ENCODE data around the gene FGGY.

FGGY gene

GRCh38 chr1:59261537-59261936 lies 35.4 kb upstream of the FGGY start:
- Histone ChIP-seq H3K4me3 (ENCODE audit: low read depth, low read length) (no peak overlapping the region), H3K4me1 (no peaks in the 10 kb centered on the region), H3K36me3 (no peaks in the 10 kb centered on the region), H3K27me3 (no peaks in the 10 kb centered on the region), H3K9me3 (no peaks in the 10 kb centered on the region)
- no peak for DNase-seq
- no peak for TF ChIP-seq CTCF (IDR thresholded peaks at IDR 0.05; ENCODE audit: low read depth, low read length)

- no peak for TF ChIP-seq CTCF (IDR thresholded peaks at IDR 0.05; ENCODE audit: low read depth, low read length)
- H3K9me3 ChIP-seq, result no peaks in the 10 kb centered on the region
- H3K4me3 ChIP-seq (ENCODE audit: low read depth, low read length), result no peak overlapping the region
- no peaks in the 10 kb centered on the region for H3K4me1 ChIP-seq
- H3K36me3 ChIP-seq, result no peaks in the 10 kb centered on the region
- DNase-seq, result no peak
- no peaks in the 10 kb centered on the region for H3K27me3 ChIP-seq
Measured at GRCh38 chr1:59262631-59263030, 34.3 kb upstream of the FGGY start.

- no peaks in the 10 kb centered on the region for H3K27me3 ChIP-seq
- no peak for DNase-seq
- H3K9me3 ChIP-seq, result no peaks in the 10 kb centered on the region
- no peak for TF ChIP-seq CTCF (IDR thresholded peaks at IDR 0.05; ENCODE audit: low read depth, low read length)
- H3K36me3 ChIP-seq, result no peaks in the 10 kb centered on the region
- H3K4me1 ChIP-seq, result no peaks in the 10 kb centered on the region
- no peak overlapping the region for H3K4me3 ChIP-seq (ENCODE audit: low read depth, low read length)
Measured at GRCh38 chr1:59263111-59263510, 33.8 kb upstream of the FGGY start.

GRCh38 chr1:59265622-59266021 lies 31.3 kb upstream of the FGGY start:
- TF ChIP-seq CTCF (IDR thresholded peaks at IDR 0.05; ENCODE audit: low read depth, low read length), result no peak
- no peak for DNase-seq
- Histone ChIP-seq H3K4me3 (ENCODE audit: low read depth, low read length) (no peak overlapping the region), H3K27me3 (no peaks in the 10 kb centered on the region), H3K9me3 (no peaks in the 10 kb centered on the region), H3K36me3 (no peaks in the 10 kb centered on the region), H3K4me1 (no peaks in the 10 kb centered on the region)

- no peaks in the 10 kb centered on the region for H3K4me1 ChIP-seq
- H3K27me3 ChIP-seq, result no peaks in the 10 kb centered on the region
- H3K9me3 ChIP-seq, result no peaks in the 10 kb centered on the region
- no peaks in the 10 kb centered on the region for H3K36me3 ChIP-seq
- no peak overlapping the region for H3K4me3 ChIP-seq (ENCODE audit: low read depth, low read length)
- no peak for DNase-seq
- TF ChIP-seq CTCF (IDR thresholded peaks at IDR 0.05; ENCODE audit: low read depth, low read length), result no peak
Measured at GRCh38 chr1:59266180-59266926, 30.5 kb upstream of the FGGY start.

- Histone ChIP-seq H3K4me3 (ENCODE audit: low read depth, low read length) (no peak overlapping the region), H3K36me3 (no peaks in the 10 kb centered on the region), H3K4me1 (no peaks in the 10 kb centered on the region), H3K27me3 (no peaks in the 10 kb centered on the region), H3K9me3 (no peaks in the 10 kb centered on the region)
- no peak for DNase-seq
- no peak for TF ChIP-seq CTCF (IDR thresholded peaks at IDR 0.05; ENCODE audit: low read depth, low read length)
Measured at GRCh38 chr1:59266927-59267293, 30.0 kb upstream of the FGGY start.
